HG03280 (cell line): ENCODE data around the gene ZNHIT3.

Experiments
- ATAC-seq: cut with Tn5 transposase; IDR thresholded peaks from one replicate; pipeline ENCODE4 v1.9.1; 2021; ENCODE audit warnings: mild to moderate bottlenecking, moderate library complexity; ENCODE audit not compliant: unreplicated experiment

Gene ZNHIT3

DNA sequence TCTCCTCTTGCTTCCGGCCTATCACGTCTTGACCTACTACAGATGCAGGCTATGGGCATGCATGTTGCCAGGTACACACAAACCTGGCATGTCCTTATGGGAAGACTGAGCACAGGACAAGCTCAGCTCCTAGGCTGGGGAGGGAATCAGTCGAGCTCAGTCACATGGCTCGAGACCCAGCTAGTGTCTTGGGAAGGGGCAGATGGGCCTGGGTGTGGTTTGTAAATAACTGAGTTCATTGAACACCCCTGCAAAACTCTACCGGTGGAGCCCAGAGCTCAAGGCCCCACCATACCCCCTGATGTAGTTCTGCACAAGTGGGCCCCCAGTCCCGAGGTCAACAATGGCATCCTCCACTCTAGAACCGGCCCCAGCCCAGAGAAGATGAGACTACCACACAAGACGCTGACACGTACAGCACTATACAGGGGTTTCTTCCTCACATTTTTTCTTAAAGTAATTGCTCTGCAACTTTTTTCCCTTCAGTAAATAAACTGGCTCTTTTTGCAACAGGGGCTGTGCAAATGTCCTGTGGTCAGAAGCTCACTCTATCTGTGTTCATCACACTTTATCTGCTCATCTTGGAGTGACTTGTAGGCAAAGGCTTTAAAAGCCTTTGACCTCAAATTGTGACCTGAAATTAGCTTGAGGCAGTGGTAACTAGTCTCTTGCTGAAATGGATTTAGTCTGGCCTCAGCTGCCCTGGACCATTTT lies 22.9 kb downstream of the ZNHIT3 start:
- no peak for ATAC-seq

DNA sequence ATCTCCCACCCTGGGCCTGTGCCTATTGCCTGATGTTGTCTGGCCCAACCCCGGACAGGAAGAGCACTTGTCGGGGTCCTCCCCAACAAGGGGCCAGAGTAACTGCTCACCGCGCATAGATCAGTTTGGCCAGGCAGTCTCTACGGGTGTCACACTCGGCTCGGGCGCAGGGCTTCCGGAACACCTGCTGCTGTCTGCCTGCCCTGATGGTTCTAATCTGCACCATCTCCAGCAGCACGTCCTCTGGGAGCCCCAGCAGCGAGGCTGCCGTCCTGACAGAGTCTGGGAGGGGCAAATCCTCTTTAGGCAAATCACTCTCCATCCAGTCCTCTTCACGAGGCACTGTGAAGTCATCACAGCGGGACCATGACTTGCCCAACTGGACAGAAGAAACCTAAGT lies 24.2 kb downstream of the ZNHIT3 start:
- ATAC-seq, result no peak

- ATAC-seq, result no peak
Observed at GRCh38 chr17:36511216-36511615, 24.7 kb downstream of the ZNHIT3 start.

DNA sequence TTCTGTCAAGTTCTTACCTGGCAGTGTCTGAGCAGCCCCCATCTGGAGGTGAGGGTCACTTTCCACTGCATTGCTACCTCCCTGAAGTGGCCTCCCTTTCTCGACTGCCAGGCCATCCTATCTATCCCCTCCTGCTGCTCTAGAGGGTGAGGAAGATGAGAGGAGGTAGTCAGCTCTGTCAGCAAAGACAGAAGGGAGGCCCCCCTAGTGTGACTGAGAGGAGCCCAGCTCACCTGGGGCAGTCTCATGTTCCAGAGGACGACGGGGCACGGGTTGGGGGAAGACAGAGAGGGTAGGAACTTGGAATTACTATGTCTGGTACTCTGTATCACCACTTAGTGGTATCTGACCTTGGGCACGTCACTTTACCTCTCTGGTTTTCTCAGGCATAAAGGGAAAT lies 26.2 kb downstream of the ZNHIT3 start:
- ATAC-seq, result no peak

DNA sequence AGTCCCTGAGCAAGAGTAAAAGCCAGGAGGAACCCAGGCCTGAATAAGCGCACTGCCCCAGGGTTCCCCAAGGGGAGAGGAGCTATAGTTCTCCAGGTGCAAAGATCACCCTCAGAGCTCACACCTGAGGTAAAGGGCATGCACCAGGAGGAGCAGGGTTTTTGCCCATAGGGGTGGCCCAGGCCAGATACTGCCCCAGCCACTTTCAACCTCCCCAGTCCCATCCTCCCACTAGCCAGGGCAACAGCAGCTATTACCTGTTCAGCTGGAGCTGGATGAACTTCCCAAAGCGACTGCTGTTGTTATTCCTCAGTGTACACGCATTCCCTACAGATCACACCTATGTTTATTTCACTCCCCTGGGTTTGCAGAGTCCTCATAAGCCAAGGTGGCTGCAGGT lies 28.4 kb downstream of the ZNHIT3 start:
- no peak for ATAC-seq

DNA sequence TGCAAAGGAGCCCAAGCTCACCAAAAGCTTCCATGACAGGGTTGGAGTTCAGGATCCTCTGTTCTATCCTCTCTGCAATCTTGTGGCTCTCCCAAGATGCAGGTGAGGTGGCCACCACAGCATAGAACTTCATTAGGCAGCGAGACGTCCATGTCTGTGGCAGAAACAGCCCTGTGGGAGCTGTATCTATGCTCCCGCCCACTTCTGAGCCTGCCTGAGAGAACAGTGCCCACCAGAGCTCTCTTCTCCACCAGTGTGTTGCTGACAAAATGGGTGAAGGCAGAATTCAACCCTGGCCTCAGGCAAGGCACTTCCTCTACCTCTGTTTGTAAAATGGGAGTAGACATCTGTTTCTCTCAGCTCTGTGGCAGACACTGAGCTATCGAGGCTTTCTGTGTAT lies 29.4 kb downstream of the ZNHIT3 start:
- ATAC-seq, result no peak

- ATAC-seq, result no peak
Observed at GRCh38 chr17:36523113-36523512, 36.6 kb downstream of the ZNHIT3 start.

DNA sequence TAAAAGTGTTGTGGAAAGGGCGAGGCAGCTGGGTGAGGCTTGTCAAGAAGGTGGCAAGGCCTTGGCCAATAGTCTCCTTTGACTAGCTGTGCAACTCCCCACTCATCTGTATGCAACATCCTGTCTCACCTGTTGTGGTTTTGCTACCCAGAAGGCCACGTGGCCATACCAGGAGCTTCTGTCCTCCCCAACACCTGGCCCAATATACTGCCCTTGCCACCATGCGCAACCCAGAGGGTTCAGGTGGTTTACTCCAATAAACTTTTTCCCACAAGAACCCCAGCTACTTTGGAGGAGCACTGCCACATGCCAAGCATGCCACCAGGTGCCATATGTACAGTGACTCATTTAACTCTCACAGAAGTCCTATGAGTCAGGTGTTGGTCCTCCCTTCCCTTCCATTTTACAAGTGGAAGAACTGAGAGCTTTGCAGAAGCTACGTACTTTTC lies 38.0 kb downstream of the ZNHIT3 start:
- ATAC-seq, result no peak

GRCh38 chr17:36525113-36525512 lies 38.6 kb downstream of the ZNHIT3 start:
- ATAC-seq, result no peak

GRCh38 chr17:36525888-36526287 lies 39.4 kb downstream of the ZNHIT3 start:
- ATAC-seq, result no peak

DNA sequence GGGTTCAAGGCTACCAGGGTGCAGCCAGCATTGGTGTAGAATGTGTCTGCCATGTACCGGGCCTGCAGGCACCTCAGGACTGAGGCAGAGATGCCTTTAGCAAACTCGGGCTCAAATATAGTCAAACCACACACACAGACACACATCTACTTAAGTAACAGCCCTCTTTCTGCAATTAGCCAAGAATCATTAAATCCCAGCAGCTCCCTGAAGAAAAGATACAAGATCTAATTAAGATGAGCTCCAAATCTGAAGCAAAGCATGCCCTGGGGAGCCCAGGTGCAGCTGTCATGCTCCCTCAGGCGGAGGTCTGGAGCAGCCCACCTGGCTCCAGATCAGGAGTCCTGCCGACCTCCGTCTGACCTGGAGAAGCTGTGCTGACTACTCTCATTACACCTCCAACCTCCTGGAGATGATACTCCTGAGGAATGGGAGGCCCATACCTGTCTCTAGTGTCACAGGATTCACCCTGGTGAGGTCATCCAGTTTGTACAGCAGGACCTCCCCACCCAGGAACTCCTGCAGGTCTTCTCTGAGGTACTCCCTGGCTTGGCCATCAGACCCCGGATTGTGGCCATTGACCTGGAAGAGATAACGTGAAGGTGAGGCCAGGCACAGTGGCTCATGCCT lies 41.3 kb downstream of the ZNHIT3 start:
- ATAC-seq, result no peak

- no peak for ATAC-seq
Observed at GRCh38 chr17:36529121-36529520, 42.6 kb downstream of the ZNHIT3 start.

DNA sequence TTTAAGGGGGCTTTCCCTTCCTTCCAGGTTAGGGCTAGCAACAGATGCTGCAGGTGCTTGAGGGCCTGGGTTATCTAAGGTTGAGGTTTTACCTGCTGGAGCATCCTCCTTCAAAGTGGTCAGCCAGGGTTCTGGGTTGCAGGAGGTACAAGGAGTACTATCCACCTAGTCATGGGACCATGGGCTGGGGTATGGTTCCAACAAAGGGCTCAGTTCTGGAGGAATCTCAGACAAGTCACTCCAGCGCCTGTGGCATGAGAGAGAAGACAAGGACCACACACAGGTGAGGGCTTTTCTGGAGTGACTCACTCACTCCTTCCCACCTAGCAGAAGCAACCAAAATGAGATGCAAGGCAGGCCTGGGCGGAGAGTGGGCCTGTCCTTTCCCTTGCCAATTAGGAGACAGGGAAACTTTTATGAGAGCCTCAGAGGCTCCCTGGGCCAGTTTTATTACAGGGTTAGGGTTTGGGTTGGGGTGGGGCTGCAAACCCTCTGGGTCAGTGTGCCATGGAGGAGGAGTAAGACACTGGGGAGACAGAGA lies 46.0 kb downstream of the ZNHIT3 start:
- no peak for ATAC-seq

DNA sequence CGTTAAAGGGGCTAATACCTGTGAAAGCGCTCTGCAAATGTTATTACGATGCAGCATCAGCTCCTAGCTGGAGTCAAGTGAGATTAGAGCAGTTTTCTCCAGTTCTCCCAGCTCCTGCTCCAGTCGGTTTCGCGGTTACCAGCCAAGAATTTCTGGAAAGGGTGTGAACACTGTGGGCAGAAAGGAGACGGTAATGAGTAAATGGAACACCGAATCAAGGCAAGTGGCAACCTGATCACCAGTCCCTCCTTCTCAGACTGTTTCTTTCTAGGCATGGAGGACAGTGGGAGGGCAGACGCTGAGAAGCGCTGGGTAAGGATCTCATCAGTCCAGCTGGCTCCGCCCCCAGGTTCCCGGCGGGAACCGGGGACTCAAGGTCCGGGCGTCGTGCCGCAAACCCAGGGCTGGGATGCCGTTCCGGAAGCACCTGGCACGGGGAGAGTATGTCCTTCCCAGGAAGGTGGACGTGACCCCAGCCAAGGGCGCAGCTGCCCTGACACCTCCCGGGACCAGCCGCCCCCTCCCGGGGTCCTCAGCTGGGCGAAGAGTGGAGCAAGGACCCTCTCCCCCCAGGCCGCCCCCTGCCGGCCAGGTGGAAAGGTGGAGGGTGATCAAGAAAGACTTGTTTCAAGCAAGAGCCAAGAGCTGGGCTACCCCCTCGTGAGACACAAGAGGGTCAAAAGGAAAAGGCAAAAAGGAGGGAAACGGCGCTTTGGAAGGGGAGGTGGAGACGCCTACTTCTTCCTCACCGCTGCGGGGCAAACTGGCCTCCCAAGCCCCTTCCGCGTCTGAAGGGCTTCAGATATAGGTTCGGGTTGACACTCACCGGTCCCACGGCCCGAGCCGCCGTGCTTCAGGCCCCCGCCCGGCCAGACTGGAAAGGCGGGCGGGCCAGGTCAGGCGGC lies 47.7 kb downstream of the ZNHIT3 start:
- peak; percentile 26 for ATAC-seq

- ATAC-seq, result peak; percentile 79
Observed at GRCh38 chr17:36534840-36535668, 48.6 kb downstream of the ZNHIT3 start, which contains the start of the genes MYO19 and PIGW. Gene MYO19, minus strand, starts transcription at chr17:36534868. Its CDS starts 2,330 bp downstream, at chr17:36532538. Gene PIGW, plus strand, starts transcription at chr17:36534987. Its CDS starts 2,115 bp downstream, at chr17:36537102.

DNA sequence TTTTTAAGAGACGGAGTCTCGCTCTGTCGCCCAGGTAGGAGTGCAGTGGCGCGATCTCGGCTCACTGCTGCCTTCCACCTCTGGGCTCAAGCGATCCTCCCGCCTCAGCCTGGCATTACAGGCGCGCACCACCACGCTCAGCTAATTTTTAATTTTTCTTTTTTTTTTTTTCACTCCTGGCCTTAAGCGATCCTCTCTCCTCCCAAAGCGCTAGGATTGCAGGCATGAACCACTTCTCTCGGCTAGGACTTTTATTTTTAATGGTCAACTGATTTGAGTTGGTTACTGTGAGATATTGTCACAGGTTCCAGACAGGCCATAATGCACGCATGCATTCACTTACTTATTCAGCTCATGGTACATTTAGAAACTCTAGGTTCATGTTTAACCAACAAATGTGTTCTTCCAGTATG lies 49.2 kb downstream of the ZNHIT3 start:
- no peak for ATAC-seq

DNA sequence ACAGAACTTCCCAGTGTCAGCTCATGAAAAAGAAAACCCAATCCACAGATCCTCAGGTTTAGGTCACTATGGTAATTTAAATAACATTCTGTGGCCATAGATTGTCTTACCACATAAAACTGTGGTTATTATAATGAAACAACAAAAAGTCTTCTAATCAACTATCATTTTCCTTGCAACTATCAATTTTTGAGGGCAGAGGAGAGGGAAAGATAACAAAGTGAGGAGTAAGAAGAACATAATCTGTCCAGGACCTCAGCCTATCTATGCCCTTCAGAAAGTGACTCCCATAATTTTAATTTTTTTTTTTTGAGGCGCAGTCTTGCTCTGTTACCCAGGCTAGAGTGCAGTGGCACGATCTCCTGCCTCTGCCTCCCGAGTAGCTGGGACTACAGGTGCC lies 54.2 kb downstream of the ZNHIT3 start:
- ATAC-seq, result no peak

DNA sequence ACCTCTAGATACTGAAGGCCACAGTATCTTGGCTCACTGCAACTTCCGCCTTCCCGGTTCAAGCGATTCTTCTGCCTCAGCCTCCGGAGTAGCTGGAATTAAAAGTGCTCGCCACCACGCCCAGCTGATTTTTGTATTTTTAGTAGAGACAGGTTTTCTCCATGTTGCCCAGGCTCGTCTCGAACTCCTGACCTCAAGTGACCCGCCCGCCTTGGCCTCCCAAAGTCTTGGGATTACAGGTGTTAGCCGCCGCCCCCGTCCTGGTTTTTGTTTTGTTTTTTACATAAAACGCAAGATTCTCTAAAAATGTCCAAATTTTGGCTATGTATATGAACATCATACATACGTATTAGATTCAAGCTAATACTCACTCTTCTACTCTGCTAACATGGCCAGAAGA lies 56.3 kb downstream of the ZNHIT3 start:
- ATAC-seq, result no peak

DNA sequence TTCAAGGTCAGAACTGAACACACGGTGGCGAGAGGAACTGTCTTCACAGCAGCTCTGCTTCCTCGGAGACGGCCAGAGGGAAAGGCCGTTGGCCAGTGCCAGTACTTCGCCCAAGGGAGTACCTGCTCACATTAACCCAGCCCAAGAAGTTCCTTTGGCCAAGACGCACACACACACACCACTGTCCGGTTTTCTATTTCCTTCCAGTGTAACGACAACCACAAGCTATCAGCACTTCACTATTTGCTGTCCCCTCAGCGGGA lies 57.5 kb downstream of the ZNHIT3 start:
- peak; percentile 10 for ATAC-seq

- ATAC-seq, result peak; percentile 56
Observed at GRCh38 chr17:36544307-36545076, 58.0 kb downstream of the ZNHIT3 start, which contains the start of gene GGNBP2. Gene GGNBP2, plus strand, starts transcription at chr17:36544919. Its CDS starts 806 bp downstream, at chr17:36545725.
